Measurements from ENCODE around the gene RTTN. TPM values are rescaled to one million over a fixed set of nuclear protein-coding genes. Genes with fewer than 3 reads are reported as not detected.

Gene RTTN
- total RNA-seq, 1 donor from 2014 or later, result 25.3 TPM

DNA sequence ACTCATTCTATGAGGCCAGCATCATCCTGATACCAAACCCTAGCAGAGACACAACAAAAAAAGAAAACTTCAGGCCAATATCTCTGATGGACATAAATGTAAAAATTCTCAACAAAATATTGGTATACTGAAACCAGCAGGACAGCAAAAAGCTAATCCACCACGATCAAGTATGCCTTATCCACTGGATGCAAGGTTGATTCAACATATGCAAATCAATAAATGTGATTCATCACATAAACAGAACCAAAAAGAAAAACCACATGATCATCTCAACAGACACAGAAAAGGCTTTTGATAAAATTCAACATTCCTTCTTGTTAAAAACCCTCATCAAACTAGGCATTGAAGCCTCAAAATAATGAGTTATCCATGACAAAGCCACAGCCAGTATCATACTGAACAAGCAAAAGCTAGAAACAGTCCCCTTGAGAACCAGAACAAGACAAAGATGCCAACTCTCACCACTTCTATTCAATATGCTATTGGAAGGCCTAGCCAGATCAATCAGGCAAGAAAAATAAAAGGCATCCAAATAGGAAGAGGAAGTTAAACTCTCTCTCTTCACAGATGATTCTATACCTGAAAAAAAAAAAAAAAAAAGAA, 45.3 kb downstream of the RTTN start:
- Mint-ChIP-seq H3K9me3 (peaks cover 13% of the 10 kb centered on the region), H3K27me3 (ENCODE audit: insufficient read depth) (no peaks in the 10 kb centered on the region), H3K27ac (no peak overlapping the region), H3K36me3 (ENCODE audit: low read depth) (peaks cover 53% of the 10 kb centered on the region), H3K4me3 (no peak overlapping the region), H3K4me1 (ENCODE audit: low read depth) (peaks cover 20% of the 10 kb centered on the region)
- DNase-seq (ENCODE audit: low spot score), result no peak
- intact Hi-C loops (cut with micrococcal nuclease), result no loop called here

DNA sequence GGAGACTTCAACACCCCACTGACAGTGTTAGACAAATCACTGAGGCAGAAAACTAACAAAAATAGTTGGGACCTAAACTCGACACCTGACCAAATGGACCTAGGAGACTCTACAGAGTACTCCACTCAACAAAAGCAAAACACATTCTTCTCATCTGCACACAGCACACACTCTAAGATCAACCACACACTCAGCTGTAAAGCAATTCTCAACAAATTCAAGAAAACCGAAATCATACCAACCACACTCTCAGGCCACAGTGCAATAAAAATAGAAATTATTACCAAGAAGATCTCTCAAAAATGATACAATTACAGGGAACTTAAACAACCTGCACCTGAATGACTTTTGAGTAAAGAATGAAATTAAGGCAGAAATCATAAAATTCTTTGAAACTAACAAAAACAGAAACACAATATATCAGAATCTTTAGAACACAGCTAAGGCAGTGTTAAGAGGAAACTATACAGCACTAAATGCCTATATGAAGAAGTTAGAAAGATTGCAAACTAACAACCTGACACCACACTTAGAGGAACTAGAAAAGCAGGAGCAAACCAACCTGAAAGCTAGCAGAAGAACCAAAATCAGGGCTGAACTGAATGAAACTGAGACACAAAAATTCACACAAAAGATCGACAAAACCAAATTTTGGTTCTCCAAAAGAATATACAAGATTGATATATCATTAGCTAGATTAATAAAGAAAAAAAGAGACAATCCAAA, 46.3 kb downstream of the RTTN start:
- H3K27ac Mint-ChIP-seq, result no peak overlapping the region
- DNase-seq (ENCODE audit: low spot score), result no peak
- H3K4me3 Mint-ChIP-seq, result no peak overlapping the region

DNA sequence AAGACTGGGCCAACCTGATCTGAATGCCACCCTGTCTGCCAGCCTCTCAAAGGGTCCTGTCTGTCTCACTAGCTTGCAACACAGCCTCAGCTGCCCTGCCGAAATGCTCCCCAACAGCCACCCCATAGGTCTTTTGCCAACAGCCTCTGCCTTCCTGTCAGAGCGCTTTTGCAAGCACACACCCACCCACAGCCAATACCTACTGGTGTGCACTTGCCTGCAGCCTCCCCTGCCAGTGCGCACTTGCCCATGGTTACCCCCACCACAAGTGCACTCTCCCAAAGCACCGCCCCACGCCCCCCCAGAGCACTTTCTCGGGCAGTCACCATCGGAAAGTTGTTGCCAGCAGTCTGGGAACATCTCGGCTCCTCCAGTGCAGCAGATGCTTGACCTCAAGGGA, 48.6 kb downstream of the RTTN start:
- H3K27me3 Mint-ChIP-seq (ENCODE audit: insufficient read depth), result no peaks in the 10 kb centered on the region
- peaks cover 46% of the 10 kb centered on the region for H3K36me3 Mint-ChIP-seq (ENCODE audit: low read depth)
- H3K4me3 Mint-ChIP-seq, result no peak overlapping the region
- H3K4me1 Mint-ChIP-seq (ENCODE audit: low read depth), result peaks cover 21% of the 10 kb centered on the region
- no peak for DNase-seq (ENCODE audit: low spot score)
- H3K9me3 Mint-ChIP-seq, result peaks cover 5% of the 10 kb centered on the region
- intact Hi-C loops (cut with micrococcal nuclease), result no loop called here
- H3K27ac Mint-ChIP-seq, result no peak overlapping the region

More for the DNA sequence above, 46.3 kb downstream of the RTTN start:
- peaks cover 13% of the 10 kb centered on the region for H3K9me3 Mint-ChIP-seq
- H3K36me3 Mint-ChIP-seq (ENCODE audit: low read depth), result peaks cover 55% of the 10 kb centered on the region
- intact Hi-C loops (cut with micrococcal nuclease), result no loop called here
- peaks cover 20% of the 10 kb centered on the region for H3K4me1 Mint-ChIP-seq (ENCODE audit: low read depth)
- no peaks in the 10 kb centered on the region for H3K27me3 Mint-ChIP-seq (ENCODE audit: insufficient read depth)

DNA sequence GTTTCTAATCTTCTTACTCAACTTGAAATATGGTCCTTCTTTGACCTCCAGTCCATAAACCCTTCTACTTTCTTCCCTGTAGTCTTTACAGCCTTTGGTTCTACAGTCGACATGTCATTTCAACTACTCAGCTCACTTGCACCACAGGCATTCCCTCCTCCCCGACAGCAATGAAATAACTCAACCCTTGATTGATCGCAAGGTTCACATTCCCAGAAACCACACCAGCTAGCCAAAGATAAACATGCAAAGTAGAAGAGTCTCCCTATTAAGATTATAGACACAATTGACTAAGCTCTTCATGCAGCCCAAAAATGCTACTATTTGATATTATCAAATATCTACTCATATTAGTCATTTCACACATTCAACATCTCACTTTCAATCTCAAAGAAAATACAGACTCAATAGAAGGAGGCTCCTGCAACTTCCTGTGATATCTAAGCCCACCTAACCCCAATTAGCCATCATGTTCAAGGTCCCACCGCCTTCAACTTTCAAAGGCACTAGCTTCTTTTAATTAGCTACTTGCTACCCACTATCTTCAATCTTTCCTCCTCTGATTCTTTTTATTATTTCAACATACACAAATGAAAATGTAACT, 50.8 kb downstream of the RTTN start:
- H3K27me3 Mint-ChIP-seq (ENCODE audit: insufficient read depth), result no peaks in the 10 kb centered on the region
- no peak for DNase-seq (ENCODE audit: low spot score)
- peaks cover 34% of the 10 kb centered on the region for H3K36me3 Mint-ChIP-seq (ENCODE audit: low read depth)
- no peak overlapping the region for H3K27ac Mint-ChIP-seq
- intact Hi-C loops (cut with micrococcal nuclease), result no loop called here
- no peaks in the 10 kb centered on the region for H3K9me3 Mint-ChIP-seq
- no peak overlapping the region for H3K4me3 Mint-ChIP-seq
- peaks cover 19% of the 10 kb centered on the region for H3K4me1 Mint-ChIP-seq (ENCODE audit: low read depth)

DNA sequence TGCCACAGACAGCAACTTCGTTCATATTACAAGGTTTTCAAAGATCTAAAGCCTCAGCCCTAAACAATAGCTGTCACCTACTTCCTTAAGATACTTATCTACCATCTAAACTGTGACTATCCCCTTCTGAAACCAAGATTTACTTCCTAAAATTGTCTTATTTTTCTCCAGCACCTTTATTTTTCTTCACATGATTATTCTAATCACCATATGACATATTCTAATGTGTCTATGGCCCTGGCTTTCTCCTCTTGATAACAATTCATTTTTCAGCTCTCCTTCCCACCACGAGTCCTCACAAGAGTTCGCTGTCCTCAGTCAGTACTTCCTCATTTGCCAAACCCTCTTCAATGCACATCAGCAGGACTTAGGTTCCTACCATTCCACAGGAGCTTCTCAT, 53.9 kb downstream of the RTTN start:
- DNase-seq (ENCODE audit: low spot score), result no peak
- peaks cover 12% of the 10 kb centered on the region for H3K4me1 Mint-ChIP-seq (ENCODE audit: low read depth)
- intact Hi-C loops (cut with micrococcal nuclease), result no loop called here
- H3K27ac Mint-ChIP-seq, result peak overlapping the region; percentile 1
- H3K27me3 Mint-ChIP-seq (ENCODE audit: insufficient read depth), result no peaks in the 10 kb centered on the region
- H3K9me3 Mint-ChIP-seq, result no peaks in the 10 kb centered on the region
- H3K4me3 Mint-ChIP-seq, result no peak overlapping the region
- peaks cover 18% of the 10 kb centered on the region for H3K36me3 Mint-ChIP-seq (ENCODE audit: low read depth)

DNA sequence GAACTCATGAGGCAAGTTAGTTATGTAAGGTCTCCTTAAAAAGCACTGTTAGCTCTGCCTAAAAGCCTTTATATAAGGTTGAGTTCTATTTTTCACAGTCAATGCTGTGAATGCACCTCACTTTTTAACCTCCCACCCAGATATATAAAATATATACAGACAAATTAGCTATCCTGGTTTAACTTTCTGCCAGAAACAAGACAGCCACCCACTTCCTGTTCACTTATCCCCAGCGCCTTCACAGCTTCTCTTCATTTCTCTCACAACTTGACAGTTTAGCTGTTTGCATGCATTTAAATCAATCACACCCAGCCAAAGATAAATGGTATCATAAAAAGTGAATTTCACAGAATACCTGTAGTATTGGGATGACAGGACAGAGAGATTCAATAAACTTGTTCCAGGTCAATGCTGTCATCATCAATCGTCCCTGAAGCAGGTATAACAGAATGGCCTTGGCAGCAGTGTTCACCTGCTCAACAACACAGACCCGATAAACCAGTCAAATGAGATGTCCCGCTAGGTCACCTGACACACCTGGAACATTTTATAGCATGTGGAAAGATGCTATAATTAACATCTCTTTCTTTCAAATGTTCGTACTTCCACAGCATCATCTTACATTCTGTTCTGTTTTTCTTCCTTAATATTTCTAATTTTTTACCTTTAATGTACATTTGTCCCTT, 55.7 kb downstream of the RTTN start:
- Mint-ChIP-seq H3K36me3 (ENCODE audit: low read depth) (peaks cover 18% of the 10 kb centered on the region), H3K27ac (no peak overlapping the region), H3K9me3 (no peaks in the 10 kb centered on the region), H3K27me3 (ENCODE audit: insufficient read depth) (no peaks in the 10 kb centered on the region), H3K4me1 (ENCODE audit: low read depth) (peaks cover 12% of the 10 kb centered on the region), H3K4me3 (no peak overlapping the region)
- intact Hi-C loops (cut with micrococcal nuclease), result no loop called here
- DNase-seq (ENCODE audit: low spot score), result no peak

- no peak overlapping the region for H3K27ac Mint-ChIP-seq
- peaks cover 15% of the 10 kb centered on the region for H3K36me3 Mint-ChIP-seq (ENCODE audit: low read depth)
Observed at GRCh38 chr18:70149156-70149555, 56.3 kb downstream of the RTTN start.

GRCh38 chr18:70148039-70148938, 57.2 kb downstream of the RTTN start:
- no peak overlapping the region for H3K27ac Mint-ChIP-seq

More at GRCh38 chr18:70149156-70149555, 56.3 kb downstream of the RTTN start:
- Mint-ChIP-seq H3K27me3 (ENCODE audit: insufficient read depth) (no peaks in the 10 kb centered on the region), H3K4me1 (ENCODE audit: low read depth) (peaks cover 12% of the 10 kb centered on the region), H3K9me3 (no peaks in the 10 kb centered on the region), H3K4me3 (no peak overlapping the region)
- no peak for DNase-seq (ENCODE audit: low spot score)
- intact Hi-C loops (cut with micrococcal nuclease), result no loop called here

GRCh38 chr18:70146174-70146573, 59.3 kb downstream of the RTTN start:
- no peak for DNase-seq (ENCODE audit: low spot score)
- Mint-ChIP-seq H3K4me3 (no peak overlapping the region), H3K36me3 (ENCODE audit: low read depth) (peaks cover 18% of the 10 kb centered on the region), H3K4me1 (ENCODE audit: low read depth) (peaks cover 4% of the 10 kb centered on the region), H3K27ac (no peak overlapping the region), H3K9me3 (no peaks in the 10 kb centered on the region), H3K27me3 (ENCODE audit: insufficient read depth) (no peaks in the 10 kb centered on the region)
- intact Hi-C loops (cut with micrococcal nuclease), result no loop called here

More at GRCh38 chr18:70148039-70148938, 57.2 kb downstream of the RTTN start:
- no peak for DNase-seq (ENCODE audit: low spot score)
- H3K27me3 Mint-ChIP-seq (ENCODE audit: insufficient read depth), result no peaks in the 10 kb centered on the region
- no peaks in the 10 kb centered on the region for H3K9me3 Mint-ChIP-seq
- H3K4me1 Mint-ChIP-seq (ENCODE audit: low read depth), result peaks cover 12% of the 10 kb centered on the region
- intact Hi-C loops (cut with micrococcal nuclease), result no loop called here
- peaks cover 15% of the 10 kb centered on the region for H3K36me3 Mint-ChIP-seq (ENCODE audit: low read depth)
- no peak overlapping the region for H3K4me3 Mint-ChIP-seq

- Mint-ChIP-seq H3K36me3 (ENCODE audit: low read depth) (peaks cover 13% of the 10 kb centered on the region), H3K4me3 (no peak overlapping the region), H3K27ac (no peak overlapping the region), H3K27me3 (ENCODE audit: insufficient read depth) (no peaks in the 10 kb centered on the region), H3K4me1 (ENCODE audit: low read depth) (no peaks in the 10 kb centered on the region), H3K9me3 (no peaks in the 10 kb centered on the region)
- no peak for DNase-seq (ENCODE audit: low spot score)
- intact Hi-C loops (cut with micrococcal nuclease), result no loop called here
Observed at GRCh38 chr18:70142001-70142400, 63.5 kb downstream of the RTTN start.

DNA sequence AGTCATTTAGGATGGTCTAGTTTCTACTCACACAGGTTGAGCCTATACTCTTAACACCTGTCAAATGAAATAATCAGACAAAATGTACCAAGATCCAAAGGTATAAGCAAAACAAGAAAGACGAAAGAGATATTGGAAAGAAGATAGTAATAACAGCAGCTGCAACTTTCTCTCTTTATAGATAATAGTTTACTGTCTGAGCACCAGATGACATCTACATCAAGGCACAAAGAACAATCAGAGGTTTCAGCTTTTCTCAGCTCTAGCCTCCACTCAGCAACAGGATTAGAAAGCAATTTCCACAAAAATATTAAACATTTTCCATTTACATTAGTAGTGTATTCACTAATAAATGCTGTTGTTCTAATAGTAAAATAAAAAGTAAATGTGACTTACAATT, 66.3 kb downstream of the RTTN start:
- Mint-ChIP-seq H3K4me1 (ENCODE audit: low read depth) (no peaks in the 10 kb centered on the region), H3K4me3 (no peak overlapping the region), H3K27me3 (ENCODE audit: insufficient read depth) (no peaks in the 10 kb centered on the region), H3K27ac (no peak overlapping the region), H3K36me3 (ENCODE audit: low read depth) (peaks cover 11% of the 10 kb centered on the region), H3K9me3 (no peaks in the 10 kb centered on the region)
- intact Hi-C loops (cut with micrococcal nuclease), result no loop called here
- no peak for DNase-seq (ENCODE audit: low spot score)

DNA sequence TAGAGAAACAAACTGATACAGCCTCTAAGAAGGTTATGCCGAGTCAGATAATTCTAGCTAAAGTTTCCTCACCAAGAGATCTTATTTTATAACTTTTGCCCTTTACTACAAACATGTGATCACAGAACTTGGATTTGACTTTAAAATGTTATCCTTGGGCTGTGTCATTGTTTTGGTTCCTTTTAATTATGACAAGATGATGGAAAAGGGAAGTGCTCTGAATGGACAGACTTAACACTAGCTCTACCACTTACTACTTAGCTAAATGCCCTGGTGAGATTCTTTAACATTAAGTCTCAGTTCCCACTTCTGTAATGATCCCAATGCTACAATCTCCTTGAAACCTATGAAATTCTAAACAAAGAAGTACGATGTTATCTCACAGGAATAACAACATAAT, 69.9 kb downstream of the RTTN start:
- intact Hi-C loops (cut with micrococcal nuclease), result no loop called here
- H3K27me3 Mint-ChIP-seq (ENCODE audit: insufficient read depth), result no peaks in the 10 kb centered on the region
- no peak overlapping the region for H3K27ac Mint-ChIP-seq
- peaks cover 9% of the 10 kb centered on the region for H3K36me3 Mint-ChIP-seq (ENCODE audit: low read depth)
- no peak overlapping the region for H3K4me3 Mint-ChIP-seq
- H3K9me3 Mint-ChIP-seq, result no peaks in the 10 kb centered on the region
- H3K4me1 Mint-ChIP-seq (ENCODE audit: low read depth), result no peaks in the 10 kb centered on the region
- no peak for DNase-seq (ENCODE audit: low spot score)
